Muscle layer of duodenum (tissue), 2 donors: ENCODE data around the gene POM121C.
A peak's percentile ranks its signal among the peaks of the same experiment; 100 is the strongest.
"Not testable (repeated sequence)": the region's sequence is repeated elsewhere in the genome, so short reads cannot be mapped to it uniquely, and the experiment has no call there.

ENCODE experiments used
- H3K27ac ChIP-seq: one replicate; pipeline ENCODE4 v1.7.0; 2013; ENCODE audit warnings: mild to moderate bottlenecking, low read length
- H3K27me3 ChIP-seq: one replicate; pipeline ENCODE4 v1.7.0; 2013; ENCODE audit warnings: low read depth, mild to moderate bottlenecking, control low read depth, low read length
- H3K36me3 ChIP-seq, 2 donors: one replicate each; pipeline ENCODE4 v1.7.0; 2013; ENCODE audit warnings: low read length in 2 of 2, control low read depth in 1 of 2, mild to moderate bottlenecking in 1 of 2; ENCODE audit not compliant: insufficient read depth in 2 of 2, control insufficient read depth in 1 of 2
- H3K4me1 ChIP-seq, 2 donors: one replicate each; pipeline ENCODE4 v1.7.0; 2013; ENCODE audit warnings: low read length in 2 of 2, mild to moderate bottlenecking in 2 of 2, control low read depth in 1 of 2, moderate library complexity in 1 of 2; ENCODE audit not compliant: insufficient read depth in 2 of 2, control insufficient read depth in 1 of 2
- H3K4me3 ChIP-seq, 2 donors: one replicate each; pipeline ENCODE4 v1.7.0; 2013; ENCODE audit warnings: low read length in 2 of 2, low read depth in 1 of 2, mild to moderate bottlenecking in 1 of 2
- H3K9me3 ChIP-seq, 2 donors: one replicate each; pipeline ENCODE4 v1.7.0; 2013; ENCODE audit warnings: low read length in 2 of 2, control low read depth in 1 of 2, mild to moderate bottlenecking in 1 of 2; ENCODE audit not compliant: control insufficient read depth in 1 of 2
- donor health status: healthy.

The POM121C gene

DNA sequence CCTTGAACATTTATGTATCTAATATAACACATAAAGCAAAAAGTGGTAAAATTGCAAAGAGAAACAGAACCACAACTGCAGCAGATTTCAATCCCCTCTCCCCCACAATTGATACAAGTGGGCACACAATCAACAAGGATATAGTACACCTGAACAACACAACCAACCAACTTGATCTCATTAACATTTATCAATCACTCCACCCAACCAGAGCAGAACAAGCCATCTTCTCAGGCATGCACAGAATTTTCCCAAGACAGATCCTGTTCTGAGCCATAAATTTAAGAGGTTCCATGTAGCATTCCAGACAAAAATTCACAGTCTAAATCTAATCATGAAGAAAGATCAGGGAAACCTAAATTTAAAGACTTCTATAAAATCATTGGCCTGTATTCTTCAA lies 5.8 kb downstream of the POM121C start:
- not testable (repeated sequence) for H3K36me3 ChIP-seq, H3K4me3 ChIP-seq, H3K4me1 ChIP-seq, H3K27ac ChIP-seq, H3K27me3 ChIP-seq, H3K9me3 ChIP-seq

DNA sequence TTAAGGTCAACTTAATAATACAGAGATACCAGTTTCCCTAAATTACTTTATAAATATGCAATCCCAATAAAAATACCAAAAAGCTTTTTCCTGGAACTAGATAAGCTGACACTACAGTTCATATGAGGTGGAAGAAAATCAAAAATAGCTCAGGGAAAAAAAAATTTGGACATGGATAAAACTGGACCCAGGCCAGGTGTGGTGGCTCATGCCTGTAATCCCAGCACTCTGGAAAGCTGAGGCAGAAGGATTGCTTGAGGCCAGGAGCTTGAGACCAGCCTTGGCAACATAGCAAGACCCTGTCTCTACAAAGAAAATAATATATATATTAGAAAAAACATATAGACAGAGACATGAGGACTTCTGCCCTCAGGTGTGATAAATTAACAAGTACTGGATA lies 8.6 kb downstream of the POM121C start:
- not testable (repeated sequence) for H3K27ac ChIP-seq, H3K9me3 ChIP-seq, H3K27me3 ChIP-seq, H3K4me3 ChIP-seq, H3K36me3 ChIP-seq, H3K4me1 ChIP-seq

DNA sequence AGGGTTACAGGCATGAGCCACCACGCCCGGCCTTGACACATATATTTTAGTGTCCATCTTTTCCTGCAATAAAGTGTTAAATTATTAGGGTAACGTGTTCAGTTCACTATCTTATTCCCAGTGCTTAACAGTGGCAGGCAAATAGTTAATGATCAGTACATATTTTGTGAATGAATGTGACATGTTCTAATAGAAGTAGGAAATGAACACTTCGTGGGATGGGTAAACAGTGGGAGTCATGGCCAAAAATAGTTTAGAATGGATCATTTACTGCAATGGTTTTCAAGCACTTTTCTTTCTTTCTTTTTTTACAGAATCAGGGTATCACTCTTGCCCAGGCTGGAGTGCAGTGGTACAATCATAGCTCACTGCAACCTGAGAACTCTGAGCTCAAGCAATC lies 15.9 kb downstream of the POM121C start:
- H3K27me3 ChIP-seq, H3K4me3 ChIP-seq, H3K27ac ChIP-seq, H3K36me3 ChIP-seq, H3K4me1 ChIP-seq, H3K9me3 ChIP-seq: not testable (repeated sequence)

DNA sequence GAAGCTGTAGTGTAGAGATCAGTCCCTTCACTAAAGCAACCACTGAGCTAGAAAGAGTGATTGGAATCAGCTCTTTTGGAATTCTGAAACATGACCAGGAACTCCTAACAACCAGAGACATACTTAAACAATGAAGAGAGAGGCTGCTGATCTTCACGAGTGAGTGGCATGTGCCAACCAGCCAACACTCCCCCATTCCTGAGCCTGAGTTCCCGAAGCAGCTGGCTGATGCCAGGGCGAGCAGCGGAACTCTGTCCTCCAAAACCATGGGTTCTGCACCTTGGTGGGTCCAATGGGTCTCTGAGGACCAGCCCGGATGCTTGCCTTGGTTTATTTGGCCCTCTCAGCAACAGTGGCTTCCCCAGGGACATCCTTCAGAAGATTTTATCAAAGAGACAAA lies 25.6 kb downstream of the POM121C start:
- H3K4me3 ChIP-seq: not testable (repeated sequence)

DNA sequence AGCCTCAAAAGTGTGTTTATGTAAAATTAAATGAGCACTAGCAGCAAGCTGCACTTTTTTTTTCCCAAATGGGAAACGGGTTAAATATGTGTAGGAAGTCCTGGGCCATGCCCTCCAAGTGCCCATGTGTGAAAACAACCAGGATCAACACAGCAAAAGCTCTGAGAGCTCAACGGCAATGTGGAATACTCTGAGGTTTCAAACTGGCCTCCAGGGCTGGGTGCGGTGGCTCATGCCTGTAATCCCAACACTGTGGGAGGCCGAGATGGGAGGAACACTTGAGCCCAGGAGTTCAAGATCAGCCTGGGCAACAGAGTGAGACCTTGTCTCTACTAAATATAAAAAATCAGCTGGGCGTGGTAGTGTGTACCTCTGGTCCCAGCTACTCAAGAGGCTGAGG lies 28.1 kb downstream of the POM121C start:
- H3K4me1 ChIP-seq, H3K4me3 ChIP-seq, H3K27ac ChIP-seq, H3K9me3 ChIP-seq, H3K27me3 ChIP-seq, H3K36me3 ChIP-seq: not testable (repeated sequence)

More for the DNA sequence above, 25.6 kb downstream of the POM121C start:
- not testable (repeated sequence) for H3K36me3 ChIP-seq, H3K4me1 ChIP-seq, H3K9me3 ChIP-seq, H3K27me3 ChIP-seq, H3K27ac ChIP-seq

DNA sequence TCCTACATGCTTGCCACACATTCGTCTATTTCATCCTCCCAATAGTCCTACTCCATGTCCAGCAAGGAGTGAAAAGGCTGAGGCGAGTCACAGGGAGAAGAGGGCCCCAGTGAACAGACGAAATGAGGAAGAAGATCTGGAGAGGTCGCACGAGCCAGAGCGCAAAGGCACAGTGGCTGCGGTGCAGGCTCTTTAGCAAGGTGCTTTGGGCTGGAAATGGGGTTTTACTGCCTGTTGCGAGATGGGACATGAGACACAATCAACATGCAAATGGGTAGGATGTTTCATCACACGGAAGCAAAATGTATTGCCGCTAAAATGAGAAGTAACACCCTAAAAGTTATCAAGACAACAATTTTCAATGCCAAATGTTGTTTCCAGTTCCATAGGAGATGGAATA lies 29.7 kb downstream of the POM121C start:
- not testable (repeated sequence) for H3K27me3 ChIP-seq, H3K9me3 ChIP-seq, H3K4me1 ChIP-seq, H3K36me3 ChIP-seq, H3K27ac ChIP-seq, H3K4me3 ChIP-seq

DNA sequence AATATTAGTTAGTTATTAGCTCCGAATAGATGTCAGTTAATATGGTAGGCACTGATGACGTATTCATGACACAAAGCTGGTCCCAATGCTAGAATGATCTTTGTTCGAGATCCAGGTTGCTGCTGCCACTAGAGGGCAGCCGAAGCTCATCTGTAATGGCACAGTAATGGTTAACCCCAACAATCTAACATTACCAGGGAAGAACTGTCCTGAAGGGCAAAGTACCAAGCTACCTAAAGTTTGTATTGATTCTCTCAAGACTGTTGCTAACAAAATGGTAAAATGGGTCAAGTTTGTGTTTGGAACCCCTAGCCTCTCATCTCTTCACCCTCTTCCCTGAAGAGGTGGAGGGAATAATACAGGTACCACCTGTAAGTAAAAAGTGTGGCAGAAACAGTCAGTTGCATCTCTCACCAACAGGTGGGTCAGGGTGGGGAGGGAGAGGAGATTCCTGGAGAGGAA lies 33.6 kb downstream of the POM121C start:
- not testable (repeated sequence) for H3K27me3 ChIP-seq, H3K4me3 ChIP-seq, H3K36me3 ChIP-seq, H3K4me1 ChIP-seq, H3K27ac ChIP-seq, H3K9me3 ChIP-seq

DNA sequence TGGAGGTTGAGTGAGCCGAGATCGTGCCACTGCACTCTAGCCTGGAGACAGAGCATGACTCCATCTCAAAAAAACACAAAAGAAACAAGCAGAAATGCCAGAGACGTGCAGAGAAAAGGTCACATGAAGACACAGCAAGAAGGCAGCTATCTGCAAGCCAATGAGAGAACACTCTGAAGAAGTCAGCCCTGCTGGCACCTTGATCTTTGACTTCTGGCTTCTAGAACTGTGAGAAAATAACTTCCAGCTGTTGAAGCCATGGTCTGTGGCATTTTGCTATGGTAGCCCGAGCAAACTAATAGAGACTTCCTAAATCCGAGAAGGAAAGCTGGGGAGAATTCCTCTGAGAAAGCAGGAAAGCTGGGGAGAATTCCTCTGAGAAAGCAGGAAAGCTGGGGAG lies 36.2 kb downstream of the POM121C start:
- not testable (repeated sequence) for H3K27me3 ChIP-seq, H3K27ac ChIP-seq, H3K4me3 ChIP-seq, H3K9me3 ChIP-seq, H3K4me1 ChIP-seq, H3K36me3 ChIP-seq

DNA sequence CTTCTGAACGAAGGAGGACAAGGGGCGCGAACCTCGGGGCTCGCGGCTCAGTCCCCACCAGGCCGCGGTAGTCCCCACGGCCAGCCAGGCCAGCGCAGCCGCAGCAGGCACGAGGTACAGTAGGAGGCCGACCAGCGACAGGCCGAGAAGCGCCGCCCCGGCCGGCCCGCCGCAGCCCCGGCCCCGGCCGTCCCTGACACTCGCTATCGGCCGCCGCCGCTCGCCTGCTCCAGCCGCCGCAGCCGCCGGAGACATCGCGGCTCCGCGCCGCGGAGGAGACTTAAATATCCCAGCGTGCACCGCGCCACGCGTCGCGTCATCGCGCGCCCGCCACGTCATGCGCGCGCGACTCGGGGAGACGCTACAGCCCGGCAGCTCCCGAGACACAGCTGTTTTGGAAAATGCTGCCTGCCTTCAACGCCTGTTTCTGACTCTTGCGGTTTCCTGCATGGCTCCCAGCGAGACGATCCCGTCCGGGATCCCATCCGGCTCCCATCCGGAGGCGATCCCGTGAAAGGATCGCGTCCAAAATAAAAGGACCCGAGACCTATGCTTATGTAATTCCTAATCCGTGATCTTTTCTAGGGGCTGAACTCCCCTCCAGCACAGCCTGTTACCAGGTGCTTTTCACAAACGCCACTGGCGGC lies 43.5 kb downstream of the POM121C start:
- not testable (repeated sequence) for H3K9me3 ChIP-seq, H3K27ac ChIP-seq
- peak overlapping the region; percentile 33 to 59 for H3K4me3 ChIP-seq

DNA sequence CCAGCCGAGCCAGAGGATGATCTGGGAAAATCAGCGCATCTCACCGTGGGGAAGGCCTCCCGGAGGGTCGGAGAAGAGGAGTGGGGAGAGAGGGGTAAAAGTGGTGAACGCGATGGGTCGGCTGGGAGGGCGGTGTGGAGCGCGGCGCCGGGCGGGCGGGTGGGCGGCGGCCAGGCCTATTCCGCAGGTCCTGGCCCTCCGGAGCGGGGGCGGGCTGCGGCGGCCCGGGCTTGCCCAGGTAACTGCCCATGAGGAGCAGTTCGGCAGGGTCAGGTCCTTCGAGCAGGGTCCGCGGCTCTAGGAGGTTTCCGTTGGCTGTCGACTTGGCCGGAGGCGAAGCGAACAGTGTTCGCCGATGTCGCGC lies 44.0 kb downstream of the POM121C start:
- H3K4me1 ChIP-seq, H3K9me3 ChIP-seq, H3K27ac ChIP-seq, H3K27me3 ChIP-seq: not testable (repeated sequence)
- Histone ChIP-seq H3K36me3 (peaks cover 13 to 24% of the 10 kb centered on the region in 2 donors), H3K4me3 (peak overlapping the region in 1 of 2 donors; percentile 59)

More for the DNA sequence above, 43.5 kb downstream of the POM121C start:
- not testable (repeated sequence) for H3K4me1 ChIP-seq, H3K27me3 ChIP-seq
- H3K36me3 ChIP-seq: peaks cover 10 to 19% of the 10 kb centered on the region in 2 donors

DNA sequence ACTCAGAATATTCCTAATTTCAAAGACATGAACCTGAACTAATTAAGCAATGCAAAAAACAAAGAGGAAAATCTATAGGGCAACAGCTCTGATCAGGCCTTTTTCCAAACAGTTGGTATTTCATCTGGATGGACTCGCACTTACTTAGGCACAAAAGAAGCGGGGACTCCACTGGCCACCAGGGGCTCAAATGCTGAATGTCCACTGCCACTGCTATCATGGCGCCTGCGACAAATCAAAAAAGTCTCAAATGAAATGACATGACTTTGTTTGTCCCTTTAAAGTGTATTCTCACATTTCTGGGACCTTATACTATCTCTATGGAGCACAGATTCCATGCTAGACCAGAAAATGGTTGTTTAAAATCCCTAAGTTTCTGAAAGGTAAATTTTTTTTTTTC lies 47.1 kb downstream of the POM121C start:
- H3K4me1 ChIP-seq, H3K9me3 ChIP-seq, H3K4me3 ChIP-seq, H3K27me3 ChIP-seq, H3K27ac ChIP-seq: not testable (repeated sequence)
- H3K36me3 ChIP-seq: peaks cover 23 to 42% of the 10 kb centered on the region in 2 donors

DNA sequence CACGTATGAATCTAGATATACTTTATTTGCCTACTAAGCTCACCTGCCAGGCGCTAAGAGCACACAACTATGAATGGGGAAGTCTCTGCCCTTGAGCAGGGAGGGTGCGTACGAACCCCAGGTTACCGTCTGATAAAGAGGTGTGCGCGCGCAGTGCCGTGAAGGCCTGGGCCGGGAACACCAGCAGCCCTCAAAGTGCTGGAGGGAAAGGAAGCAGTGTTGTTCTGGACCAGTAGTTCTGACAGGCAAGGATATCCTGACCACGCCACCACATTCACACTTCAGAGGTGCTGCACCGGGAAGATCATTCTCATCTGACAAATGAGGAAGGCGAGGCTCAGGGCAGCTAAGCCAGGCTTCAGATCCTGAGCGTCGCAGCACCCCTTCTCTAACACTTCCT lies 62.6 kb downstream of the POM121C start:
- H3K4me3 ChIP-seq, H3K4me1 ChIP-seq, H3K9me3 ChIP-seq, H3K27ac ChIP-seq, H3K27me3 ChIP-seq: not testable (repeated sequence)
- H3K36me3 ChIP-seq: peaks cover 0 to 27% of the 10 kb centered on the region in 2 donors
